NT2/D1 (cell line): ENCODE measurements around the gene G6PD.

Experiments
- SUZ12 ChIP-seq: IDR thresholded peaks from 2 replicates; pipeline ENCODE4 v1.6.1; 2011; ENCODE audit not compliant: insufficient read length, insufficient read depth; ENCODE audit errors: extremely low read depth
- ZNF274 ChIP-seq: IDR thresholded peaks from 2 replicates; pipeline ENCODE4 v1.6.1; 2011; ENCODE audit warnings: mild to moderate bottlenecking, low read depth, low read length

DNA sequence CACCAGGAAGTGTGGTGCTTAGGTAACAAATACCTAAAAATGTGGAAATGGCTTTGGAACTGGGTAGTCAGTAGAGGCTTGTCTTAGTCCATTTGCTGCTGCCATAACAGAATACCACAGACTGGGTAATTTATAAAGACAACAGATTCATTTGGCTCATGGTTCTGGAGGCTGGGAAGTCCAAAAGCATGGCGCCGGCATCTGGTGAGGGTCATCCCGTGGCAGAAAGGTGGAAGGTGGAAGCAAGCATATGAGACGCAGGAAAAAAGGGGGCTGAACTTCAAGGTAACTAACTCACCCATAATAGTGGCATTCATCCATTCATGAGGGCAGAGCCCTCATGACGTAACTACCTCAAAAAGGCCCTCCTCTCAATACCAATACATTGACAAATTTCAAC, 37.2 kb downstream of the G6PD start:
- TF ChIP-seq SUZ12: no peak
- TF ChIP-seq ZNF274: no peak
